ENCODE data around the gene NRG2.

DNA sequence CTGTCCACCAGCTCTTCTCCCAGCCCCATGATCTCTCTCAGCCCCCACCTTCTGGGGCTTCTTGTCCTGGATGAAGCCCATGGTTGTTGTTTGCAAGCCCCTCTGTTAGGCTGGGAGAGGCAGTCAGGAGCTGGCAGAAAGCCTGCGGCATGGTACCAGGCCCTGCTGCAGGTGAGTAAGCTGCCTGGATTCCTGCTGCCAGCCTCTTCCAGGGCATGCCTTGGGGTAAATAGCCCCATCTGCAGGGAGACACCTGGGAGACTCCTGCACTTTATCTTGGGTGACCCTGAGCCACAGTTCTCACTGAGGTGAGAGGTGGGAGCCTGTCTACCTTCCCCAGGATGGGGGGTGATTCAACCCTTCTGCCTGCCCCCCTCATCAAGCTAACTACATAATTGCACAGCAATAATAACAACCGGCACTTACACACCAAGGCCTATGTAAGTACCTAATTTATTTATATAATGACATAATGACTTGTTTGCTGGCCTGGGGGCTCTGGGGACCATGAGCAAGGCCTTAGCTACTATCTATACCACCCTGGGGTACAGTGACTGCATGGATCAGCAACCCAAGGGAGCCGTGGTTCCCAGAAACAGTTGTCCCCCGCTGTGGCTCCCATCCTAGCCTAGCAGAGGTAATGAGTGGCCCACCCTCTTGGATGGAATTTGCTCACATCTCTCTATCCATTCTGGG lies 131.5 kb downstream of the NRG2 start:
- TF ChIP-seq CTCF (conservative IDR thresholded peaks at IDR 0.05; ENCODE audit: low read depth in 2 of 2) (no peak), POLR2AphosphoS5 (IDR thresholded peaks at IDR 0.05; ENCODE audit: low read depth) (no peak), REST (IDR thresholded peaks at IDR 0.05; ENCODE audit: unreplicated experiment) (no peak), ETS1 (IDR thresholded peaks at IDR 0.05) (no peak), EZH2 (IDR thresholded peaks at IDR 0.05; ENCODE audit: low read depth, unreplicated experiment) (no peak), EZH2phosphoT487 (IDR thresholded peaks at IDR 0.05; ENCODE audit: unreplicated experiment) (no peak), CREB1 (CRISPR knock-in tag; IDR thresholded peaks at IDR 0.05; ENCODE audit: low read depth) (no peak), NANOG (IDR thresholded peaks at IDR 0.05; ENCODE audit: borderline replicate concordance) (no peak), STAT1 (IDR thresholded peaks at IDR 0.05; ENCODE audit: unreplicated experiment) (no peak)

Measured in GM23338 (cell line).